Ovary (tissue), 3 donors: ENCODE results near the gene ADAMTS12.

Experiments used
- CTCF ChIP-seq, 3 donors: fragments of 450-650 bp in 2 of 3; fragments of 200-600 bp in 1 of 3; IDR thresholded peaks; one replicate each; pipeline versions ENCODE4 v1.5.1 to v1.8.0; 2016 to 2022; ENCODE audit warnings: antibody characterized with exemption in 3 of 3, mild to moderate bottlenecking in 1 of 3
- EP300 ChIP-seq: sonication (generic); formaldehyde crosslinking; IDR thresholded peaks from one replicate; pipeline ENCODE4 v1.6.1; 2017; ENCODE audit warnings: antibody characterized with exemption
- POLR2A ChIP-seq: fragments of 450-650 bp; IDR thresholded peaks from one replicate; pipeline ENCODE4 v1.6.1; 2017; ENCODE audit warnings: antibody characterized with exemption, mild to moderate bottlenecking, moderate library complexity
- donor health status: DM: no; HTN: no; CAD: no.

- TF ChIP-seq CTCF (IDR thresholded peaks at IDR 0.05): no peak
- TF ChIP-seq EP300: no peak
- no peak for TF ChIP-seq POLR2A
Observed at GRCh38 chr5:33488558-33489355, 403.0 kb downstream of the ADAMTS12 start.
